Skeletal muscle satellite cell (primary cell): ENCODE measurements around the gene ANKRD33.

Experiments used
- H3K27me3 ChIP-seq: 2 replicates; pipeline ENCODE4 v1.7.0; 2013; ENCODE audit warnings: low read length; ENCODE audit not compliant: control insufficient read depth, insufficient read depth
- H3K36me3 ChIP-seq: 2 replicates; pipeline ENCODE4 v1.7.0; 2013; ENCODE audit warnings: mild to moderate bottlenecking, control low read depth, low read length; ENCODE audit not compliant: insufficient read depth
- H3K4me1 ChIP-seq: 2 replicates; pipeline ENCODE4 v1.7.0; 2013; ENCODE audit warnings: low read length; ENCODE audit not compliant: control insufficient read depth, insufficient read depth
- H3K4me2 ChIP-seq: 2 replicates; pipeline ENCODE4 v1.7.0; 2013; ENCODE audit warnings: mild to moderate bottlenecking, low read length
- H3K4me3 ChIP-seq: 2 replicates; pipeline ENCODE4 v1.7.0; 2013; ENCODE audit warnings: low read length
- H3K9ac ChIP-seq: 2 replicates; pipeline ENCODE4 v1.7.0; 2013; ENCODE audit warnings: mild to moderate bottlenecking, low read depth, low read length, moderate library complexity
- H3K9me3 ChIP-seq: replicated peaks from 2 replicates; pipeline ENCODE4 v1.7.0; 2013; ENCODE audit warnings: mild to moderate bottlenecking, control low read depth, low read length

ANKRD33 gene

GRCh38 chr12:51917041-51917590, 29.2 kb downstream of the ANKRD33 start:
- Histone ChIP-seq H3K4me2 (no peak overlapping the region), H3K9ac (no peak overlapping the region), H3K36me3 (no peaks in the 10 kb centered on the region), H3K9me3 (no peaks in the 10 kb centered on the region), H3K27me3 (no peaks in the 10 kb centered on the region), H3K4me3 (no peak overlapping the region), H3K4me1 (no peaks in the 10 kb centered on the region)

GRCh38 chr12:51917746-51918453, 30.0 kb downstream of the ANKRD33 start:
- no peak overlapping the region for H3K4me3 ChIP-seq
- H3K27me3 ChIP-seq: no peaks in the 10 kb centered on the region
- H3K4me1 ChIP-seq: peaks cover 1% of the 10 kb centered on the region
- no peaks in the 10 kb centered on the region for H3K36me3 ChIP-seq
- no peaks in the 10 kb centered on the region for H3K9me3 ChIP-seq
- H3K9ac ChIP-seq: no peak overlapping the region
- no peak overlapping the region for H3K4me2 ChIP-seq

DNA sequence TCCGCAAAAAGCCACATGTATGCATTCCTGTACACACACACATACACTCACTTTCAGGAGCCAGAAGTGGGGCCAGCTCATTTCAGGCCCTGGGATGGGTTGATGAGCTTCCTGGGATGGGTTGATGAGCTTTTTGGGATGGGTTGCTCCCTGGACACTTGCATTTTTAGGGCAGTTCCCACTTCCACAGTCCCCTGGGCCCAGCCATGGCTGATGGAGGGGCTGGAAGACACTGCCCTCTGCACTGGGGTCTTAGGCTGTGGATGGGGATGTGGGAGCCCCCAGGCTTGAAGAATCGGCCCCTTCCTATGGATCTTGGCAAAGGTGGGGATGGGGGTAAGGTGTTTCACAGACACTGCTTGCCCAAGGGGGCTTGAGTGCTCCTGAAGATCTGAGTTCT, 32.1 kb downstream of the ANKRD33 start:
- peaks cover 9% of the 10 kb centered on the region for H3K4me1 ChIP-seq
- no peak overlapping the region for H3K4me2 ChIP-seq
- no peaks in the 10 kb centered on the region for H3K9me3 ChIP-seq
- H3K4me3 ChIP-seq: no peak overlapping the region
- peaks cover 12% of the 10 kb centered on the region for H3K27me3 ChIP-seq
- H3K36me3 ChIP-seq: no peaks in the 10 kb centered on the region
- no peak overlapping the region for H3K9ac ChIP-seq

DNA sequence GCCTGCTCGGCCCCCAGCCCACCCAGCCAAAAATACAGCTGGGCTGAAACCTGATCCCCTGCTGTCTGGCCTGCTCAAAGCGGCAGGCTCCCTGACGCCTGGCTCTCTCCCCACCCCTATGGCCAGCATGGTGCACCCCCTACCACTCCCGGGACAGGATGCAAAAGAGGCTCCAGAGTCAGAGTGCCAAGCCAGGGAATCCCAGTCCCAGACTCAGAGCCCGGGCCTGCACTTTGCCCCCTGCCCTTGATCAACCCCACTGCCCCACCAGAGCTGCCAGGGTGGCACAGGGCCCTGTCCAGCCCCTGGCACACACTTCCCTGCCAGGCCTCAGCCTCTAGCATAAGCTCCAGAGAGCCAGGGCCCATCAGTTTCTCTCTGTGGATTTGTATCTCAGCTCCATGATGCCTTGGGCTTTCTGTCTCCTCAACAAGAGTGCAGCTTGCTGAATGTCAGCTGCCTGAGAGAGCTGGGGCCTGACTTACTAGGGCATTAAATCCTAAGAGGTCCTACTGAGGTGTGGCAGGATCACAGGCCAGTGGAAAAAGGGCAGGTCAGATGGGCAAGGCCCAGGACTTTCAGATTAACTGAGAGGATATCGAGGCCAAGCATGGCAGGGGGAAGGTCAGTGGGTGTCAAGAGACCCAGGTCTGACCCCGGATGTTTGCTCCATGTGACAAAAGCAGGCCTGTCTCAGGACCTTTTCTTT, 33.3 kb downstream of the ANKRD33 start:
- no peaks in the 10 kb centered on the region for H3K9me3 ChIP-seq
- H3K4me2 ChIP-seq: no peak overlapping the region
- peaks cover 15% of the 10 kb centered on the region for H3K27me3 ChIP-seq
- H3K4me3 ChIP-seq: no peak overlapping the region
- no peaks in the 10 kb centered on the region for H3K36me3 ChIP-seq
- no peak overlapping the region for H3K9ac ChIP-seq
- peaks cover 9% of the 10 kb centered on the region for H3K4me1 ChIP-seq

DNA sequence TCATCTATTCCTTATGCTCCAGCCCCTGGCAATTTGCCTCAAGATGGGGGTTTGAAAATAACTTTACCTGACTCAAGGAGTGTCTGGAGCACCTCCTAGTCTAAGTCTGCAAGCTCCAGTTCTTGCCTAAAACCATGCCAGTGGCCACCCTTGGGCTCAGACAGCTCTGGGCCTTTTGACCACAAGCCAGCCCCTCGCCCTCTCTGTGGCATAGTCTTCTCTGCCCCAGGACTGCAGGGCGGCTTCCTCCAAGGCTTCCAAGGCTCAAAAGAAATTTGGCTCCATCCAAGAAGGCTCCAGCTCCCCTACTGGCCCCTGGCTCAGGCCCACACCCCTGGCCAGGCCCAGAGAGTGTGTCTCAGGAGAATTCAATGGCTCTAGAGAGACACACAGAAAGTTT, 34.2 kb downstream of the ANKRD33 start:
- peaks cover 15% of the 10 kb centered on the region for H3K27me3 ChIP-seq
- H3K4me2 ChIP-seq: no peak overlapping the region
- H3K9me3 ChIP-seq: no peaks in the 10 kb centered on the region
- H3K36me3 ChIP-seq: no peaks in the 10 kb centered on the region
- no peak overlapping the region for H3K9ac ChIP-seq
- no peak overlapping the region for H3K4me3 ChIP-seq
- peaks cover 9% of the 10 kb centered on the region for H3K4me1 ChIP-seq

GRCh38 chr12:51922762-51923505, 35.0 kb downstream of the ANKRD33 start:
- Histone ChIP-seq H3K9ac (no peak overlapping the region), H3K4me3 (no peak overlapping the region), H3K4me2 (peak overlapping the region; percentile 76), H3K9me3 (no peaks in the 10 kb centered on the region), H3K27me3 (peaks cover 15% of the 10 kb centered on the region), H3K4me1 (peaks cover 9% of the 10 kb centered on the region), H3K36me3 (no peaks in the 10 kb centered on the region)

DNA sequence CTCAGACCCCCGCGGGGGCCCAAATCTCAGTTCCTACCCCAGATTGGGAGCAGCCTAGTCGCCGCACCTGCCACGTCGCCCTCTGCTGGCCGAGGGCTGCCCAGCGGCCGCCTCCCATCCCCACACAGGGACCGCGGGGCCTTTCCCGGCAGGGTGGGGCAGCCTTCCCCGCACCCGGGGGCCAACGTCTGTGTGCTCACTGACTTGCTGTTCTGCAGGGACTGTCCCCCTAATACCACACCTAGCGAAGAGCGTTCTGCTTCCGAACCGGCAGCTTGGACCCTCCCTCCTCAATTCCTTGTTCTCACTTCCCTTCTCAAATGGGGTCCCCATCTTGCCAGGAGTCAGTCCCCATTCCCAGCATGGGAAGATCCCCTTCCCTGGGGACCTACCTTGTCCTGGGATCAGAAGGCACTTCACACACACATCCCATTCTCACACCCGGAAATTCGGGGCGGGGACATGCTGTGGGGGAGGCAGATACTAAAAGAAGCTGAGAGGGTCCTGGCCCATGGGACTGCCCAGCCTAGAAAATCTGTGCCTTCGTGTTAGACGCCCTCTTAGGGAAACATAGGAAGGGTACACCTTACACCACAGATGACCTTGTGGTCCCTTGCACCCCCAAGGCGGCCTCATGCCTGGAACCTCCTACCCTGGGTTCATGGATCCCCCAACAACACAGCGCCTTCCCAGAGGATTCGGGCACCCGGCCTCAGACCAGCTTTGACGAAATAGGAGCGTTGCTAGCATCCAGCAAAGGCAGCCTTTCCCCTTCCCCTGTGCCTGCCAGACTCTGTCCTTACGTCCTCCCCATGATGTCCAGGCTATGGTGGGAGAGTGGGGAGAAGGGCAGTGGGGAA, 35.8 kb downstream of the ANKRD33 start:
- H3K27me3 ChIP-seq: peaks cover 15% of the 10 kb centered on the region
- H3K9me3 ChIP-seq: no peaks in the 10 kb centered on the region
- peaks cover 9% of the 10 kb centered on the region for H3K4me1 ChIP-seq
- peak overlapping the region; percentile 76 for H3K4me2 ChIP-seq
- H3K4me3 ChIP-seq: no peak overlapping the region
- no peak overlapping the region for H3K9ac ChIP-seq
- H3K36me3 ChIP-seq: no peaks in the 10 kb centered on the region

- H3K36me3 ChIP-seq: no peaks in the 10 kb centered on the region
- H3K4me1 ChIP-seq: peaks cover 9% of the 10 kb centered on the region
- no peak overlapping the region for H3K4me2 ChIP-seq
- H3K4me3 ChIP-seq: no peak overlapping the region
- no peak overlapping the region for H3K9ac ChIP-seq
- H3K27me3 ChIP-seq: peaks cover 15% of the 10 kb centered on the region
- no peaks in the 10 kb centered on the region for H3K9me3 ChIP-seq
Measured at GRCh38 chr12:51924551-51925319, 36.8 kb downstream of the ANKRD33 start.

GRCh38 chr12:51925346-51926063, 37.6 kb downstream of the ANKRD33 start:
- peaks cover 9% of the 10 kb centered on the region for H3K4me1 ChIP-seq
- no peak overlapping the region for H3K4me2 ChIP-seq
- no peak overlapping the region for H3K9ac ChIP-seq
- H3K36me3 ChIP-seq: no peaks in the 10 kb centered on the region
- no peaks in the 10 kb centered on the region for H3K9me3 ChIP-seq
- H3K4me3 ChIP-seq: no peak overlapping the region
- H3K27me3 ChIP-seq: peaks cover 15% of the 10 kb centered on the region

GRCh38 chr12:51926064-51926632, 38.2 kb downstream of the ANKRD33 start:
- Histone ChIP-seq H3K9ac (no peak overlapping the region), H3K36me3 (no peaks in the 10 kb centered on the region), H3K27me3 (peaks cover 18% of the 10 kb centered on the region), H3K4me1 (peaks cover 9% of the 10 kb centered on the region), H3K4me3 (no peak overlapping the region), H3K9me3 (no peaks in the 10 kb centered on the region), H3K4me2 (no peak overlapping the region)
